HG03342 (cell line): ENCODE measurements around the gene TMIE.
A peak's percentile ranks its signal among the peaks of the same experiment; 100 is the strongest.
"Not testable (repeated sequence)": the region's sequence is repeated elsewhere in the genome, so short reads cannot be mapped to it uniquely, and the experiment has no call there.

Source experiments
- ATAC-seq: cut with Tn5 transposase; IDR thresholded peaks from one replicate; pipeline ENCODE4 v1.9.1; 2021; ENCODE audit warnings: mild to moderate bottlenecking, moderate library complexity; ENCODE audit not compliant: unreplicated experiment

TMIE gene

GRCh38 chr3:46682974-46683373 is 18.2 kb upstream of the TMIE start:
- no peak for ATAC-seq

DNA sequence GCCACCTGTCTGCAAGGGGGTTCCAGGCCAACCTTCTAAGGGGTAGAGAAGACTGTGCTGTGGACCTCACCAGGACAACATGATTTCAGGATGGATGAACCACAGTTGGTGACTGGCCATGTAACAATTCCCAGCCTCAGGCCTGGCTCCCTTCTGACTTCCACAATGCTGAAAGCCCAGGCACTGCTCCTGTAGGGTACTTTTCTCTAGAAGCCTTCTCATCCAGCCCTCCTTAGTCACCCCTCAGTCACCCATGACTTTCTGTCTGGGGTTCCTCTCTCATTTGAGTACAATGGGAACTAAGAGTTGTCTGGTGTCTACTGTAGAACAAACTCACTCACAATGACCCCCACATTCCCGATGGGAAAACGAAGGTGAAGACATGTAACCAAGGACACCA is 16.3 kb upstream of the TMIE start:
- no peak for ATAC-seq

GRCh38 chr3:46685446-46685845 is 15.7 kb upstream of the TMIE start:
- no peak for ATAC-seq

- no peak for ATAC-seq
These were observed 10.4 kb upstream of the TMIE start for GRCh38 chr3:46690798-46691197.

GRCh38 chr3:46692566-46692990 is 8.6 kb upstream of the TMIE start:
- no peak for ATAC-seq

DNA sequence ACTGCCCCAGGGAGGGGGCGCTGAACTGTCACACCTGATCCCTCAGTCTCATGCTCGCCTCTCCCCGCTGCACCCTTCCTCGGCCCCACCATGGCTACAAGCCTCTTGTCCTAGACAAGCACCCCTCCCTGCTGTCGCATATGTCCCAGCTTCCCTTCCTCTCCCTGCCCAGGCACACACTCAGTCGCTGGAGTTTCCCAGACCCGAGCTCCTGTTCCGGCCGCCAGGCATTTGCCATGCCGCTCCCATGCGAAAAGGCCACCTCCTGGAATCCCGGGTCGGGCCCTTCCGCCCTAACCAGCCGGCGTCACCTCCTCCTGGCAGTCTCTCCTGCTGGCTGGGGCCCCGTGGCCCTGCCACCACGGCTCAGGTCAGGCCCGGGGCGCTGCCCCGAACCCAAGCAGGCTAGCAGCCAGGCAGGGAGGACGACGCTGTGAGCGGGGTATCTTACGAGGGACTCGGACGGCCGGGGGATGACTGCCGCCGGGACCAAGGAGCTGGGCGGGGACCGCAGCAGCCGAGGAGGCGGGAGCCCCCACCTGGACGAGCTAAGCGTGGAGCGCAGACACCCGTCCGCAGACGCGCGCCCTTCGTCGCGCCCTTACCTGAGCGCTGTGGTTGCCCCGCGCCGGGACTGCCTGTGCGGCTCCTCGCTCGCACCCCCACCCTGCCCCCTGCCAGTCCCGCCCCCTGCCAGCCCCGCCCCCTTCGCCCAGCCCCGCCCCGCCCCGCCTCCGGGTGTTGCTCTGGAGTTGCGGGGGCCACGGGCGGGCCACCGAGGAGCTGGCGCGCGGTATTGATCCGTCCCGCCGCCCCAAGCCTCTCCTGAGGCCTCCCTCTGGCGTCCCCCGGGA is 7.9 kb upstream of the TMIE start, which contains the start of gene ALS2CL:
ALS2CL (minus strand) TSS at position 642 of the 854 bp plus-strand sequence. CDS start 4,239 bp downstream, outside the sequence.
- ATAC-seq, result no peak

DNA sequence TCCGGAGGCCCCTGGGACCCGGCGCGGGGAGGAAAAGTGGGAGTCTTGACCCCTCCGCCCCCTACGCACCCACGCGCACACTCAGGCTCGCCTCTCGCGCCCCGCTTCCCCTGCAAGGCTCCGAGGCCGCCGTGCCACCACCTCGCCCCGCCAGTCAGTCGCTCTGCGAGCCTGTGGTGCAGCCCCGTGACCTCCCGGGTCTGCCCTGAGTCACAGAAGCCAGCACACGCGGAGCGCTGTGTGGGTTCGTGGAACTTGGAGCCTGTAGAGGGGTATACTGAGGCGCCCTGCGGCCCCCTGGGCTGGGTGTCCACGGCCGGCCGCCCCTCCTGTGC is 7.3 kb upstream of the TMIE start:
- no peak for ATAC-seq

GRCh38 chr3:46694520-46694919 is 6.7 kb upstream of the TMIE start:
- no peak for ATAC-seq

DNA sequence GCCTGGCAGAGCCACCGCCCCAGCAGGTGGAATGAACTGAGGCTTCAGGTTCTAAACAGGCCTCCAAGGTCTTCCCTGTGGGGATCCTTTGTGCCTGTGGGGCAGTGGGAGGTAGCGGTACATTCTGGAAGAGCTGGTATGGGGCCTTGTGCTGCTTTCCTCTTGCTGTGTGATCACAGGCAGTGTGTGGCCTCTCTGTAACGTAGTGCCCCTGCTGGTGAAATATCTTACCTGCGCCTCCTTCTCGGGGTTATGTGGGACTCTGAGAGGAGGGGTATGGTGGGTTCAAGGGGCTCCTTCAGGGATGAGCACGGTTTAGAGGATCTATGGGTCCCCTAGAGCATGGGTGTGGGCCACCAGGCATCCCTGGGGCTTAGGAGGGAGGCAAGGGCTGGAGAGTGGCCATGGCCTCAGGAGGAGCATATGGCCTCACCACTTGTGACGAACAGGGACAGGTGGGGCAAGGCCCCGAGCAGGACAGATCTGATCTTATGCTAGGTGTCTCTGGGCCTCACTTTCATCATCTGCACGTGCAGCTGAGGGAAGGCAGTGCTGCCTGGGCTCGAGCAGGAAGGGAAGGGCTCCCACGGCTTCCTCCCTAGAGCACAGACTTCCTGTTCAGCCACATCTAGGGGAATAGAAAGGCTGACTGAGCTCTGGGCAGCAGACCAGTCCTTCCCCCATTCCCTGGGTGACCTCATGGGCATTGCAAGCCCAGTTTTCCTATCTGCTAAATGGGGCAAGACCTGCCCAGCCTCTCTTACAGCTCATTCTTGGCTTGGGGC is 5.8 kb upstream of the TMIE start:
- no peak for ATAC-seq

GRCh38 chr3:46695962-46696894 is 5.0 kb upstream of the TMIE start:
- no peak for ATAC-seq

DNA sequence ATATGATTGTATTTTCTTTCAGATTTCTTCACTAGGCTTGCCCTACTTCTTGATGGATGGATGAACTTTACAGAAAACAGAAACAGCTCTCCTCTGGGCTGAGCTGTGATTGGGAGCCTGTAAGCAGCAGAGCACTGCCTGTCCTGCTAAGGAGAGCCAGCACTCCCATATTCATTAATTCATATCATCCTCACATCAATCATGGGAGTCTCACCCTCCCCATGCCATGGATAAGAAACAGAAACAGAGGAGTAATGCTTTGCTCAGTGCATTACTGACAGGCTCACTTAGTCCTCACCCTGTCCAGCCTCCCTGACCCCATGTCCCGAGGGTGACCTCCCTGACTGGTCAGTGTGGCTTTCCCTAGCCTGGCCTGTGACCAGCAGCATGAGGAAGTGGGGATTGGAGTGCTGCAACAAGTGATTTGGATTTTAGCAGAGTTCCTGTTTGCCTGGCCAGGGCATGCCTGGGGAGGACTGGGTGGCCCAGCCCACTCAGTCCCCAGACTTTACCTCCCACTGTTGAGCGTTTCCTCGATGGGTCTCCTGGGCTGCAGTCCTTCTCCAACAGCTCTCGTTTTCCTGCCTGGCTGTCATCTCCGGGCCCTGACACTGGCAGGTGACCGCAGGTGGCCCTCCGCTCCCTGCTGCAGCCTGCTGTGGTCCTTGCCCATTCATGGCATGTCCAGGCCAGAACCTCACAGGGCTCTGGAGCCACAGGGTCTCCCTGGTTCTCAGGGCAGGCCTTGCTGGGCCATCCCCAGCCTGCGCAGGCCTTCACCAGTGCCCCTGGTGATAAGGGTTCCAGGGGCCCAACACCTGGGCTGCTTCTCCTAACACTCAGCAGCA is 1.3 kb upstream of the TMIE start:
- no peak for ATAC-seq

- ATAC-seq, result no peak
These were observed 420 bp upstream of the TMIE start for GRCh38 chr3:46700772-46701171.

DNA sequence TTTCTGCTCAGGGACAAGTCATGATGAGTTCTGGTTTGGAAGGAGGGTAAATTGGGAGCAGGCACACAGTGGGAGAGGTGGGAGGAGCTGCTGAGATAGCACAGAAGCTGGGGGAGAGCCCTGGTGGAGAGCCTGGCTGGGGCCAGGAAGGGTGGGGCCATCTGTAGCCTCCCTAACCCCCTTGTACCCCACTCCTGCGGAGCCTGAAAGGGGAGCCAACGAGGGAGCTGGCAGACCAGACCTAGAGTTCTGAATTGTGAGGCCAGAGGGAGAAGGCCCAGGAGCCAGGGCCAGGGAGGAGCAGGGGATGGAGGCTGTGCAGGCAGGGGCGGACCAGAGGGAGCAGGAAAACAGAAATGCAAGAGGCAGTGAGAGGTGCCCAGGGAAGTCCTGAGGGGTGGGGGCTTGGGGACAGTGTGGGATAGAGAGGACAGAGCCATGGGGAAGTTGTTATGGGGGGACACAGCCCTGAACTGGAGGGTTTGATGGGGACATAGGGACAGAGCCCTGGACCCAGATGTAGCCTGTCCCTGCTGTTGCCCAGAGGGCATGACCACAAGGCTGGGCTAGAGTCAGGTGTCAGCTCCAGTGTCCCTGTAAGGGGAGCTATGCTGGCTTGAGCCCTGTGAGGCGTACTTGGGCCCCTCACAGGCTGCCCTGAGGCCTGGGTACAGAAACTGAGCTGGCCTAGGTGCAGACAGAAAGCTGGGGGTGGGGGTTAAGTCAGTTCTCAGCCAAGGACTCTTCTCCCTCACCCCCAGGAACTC is 1.2 kb downstream of the TMIE start:
- no peak for ATAC-seq

DNA sequence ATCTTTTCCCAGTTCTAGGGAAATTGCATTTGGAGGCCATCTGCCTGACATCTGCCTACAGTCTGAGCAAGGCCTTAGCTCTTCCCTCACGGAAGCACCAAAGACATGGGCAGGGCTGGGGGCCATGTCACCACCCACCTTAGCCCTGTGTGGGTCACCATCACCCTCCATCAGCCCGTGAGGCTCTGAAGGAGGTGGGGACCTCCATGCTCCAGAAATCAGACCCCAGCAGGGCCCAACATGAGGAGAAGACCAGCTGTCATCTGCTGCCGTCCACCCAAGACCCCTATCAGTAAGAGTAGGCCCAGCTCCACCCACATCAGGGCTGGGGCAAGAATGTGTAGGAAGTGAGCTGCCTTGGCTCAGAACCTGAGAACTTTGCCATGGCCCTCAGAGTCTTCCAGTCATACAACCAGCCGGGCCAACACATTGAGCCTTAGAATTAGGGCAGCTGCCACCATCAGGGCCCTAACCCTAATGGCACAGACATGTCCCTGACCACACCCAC is 1.9 kb downstream of the TMIE start:
- ATAC-seq, result no peak

DNA sequence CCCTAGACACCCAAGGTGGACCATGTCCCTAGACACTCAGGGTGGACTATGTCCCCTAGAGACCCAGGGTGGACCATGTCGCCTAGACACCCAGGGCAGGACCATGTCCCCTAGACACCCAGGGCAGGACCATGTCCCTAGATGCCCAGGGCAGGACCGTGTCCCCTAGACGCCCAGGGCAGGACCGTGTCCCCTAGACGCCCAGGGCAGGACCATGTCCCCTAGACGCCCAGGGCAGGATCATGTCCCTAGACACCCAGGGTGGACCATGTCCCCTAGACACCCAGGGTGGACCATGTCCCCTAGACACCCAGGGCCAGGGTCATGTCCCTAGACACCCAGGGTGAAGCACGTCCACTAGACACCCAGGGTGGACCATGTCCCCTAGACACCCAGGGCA is 3.2 kb downstream of the TMIE start:
- not testable (repeated sequence) for ATAC-seq

DNA sequence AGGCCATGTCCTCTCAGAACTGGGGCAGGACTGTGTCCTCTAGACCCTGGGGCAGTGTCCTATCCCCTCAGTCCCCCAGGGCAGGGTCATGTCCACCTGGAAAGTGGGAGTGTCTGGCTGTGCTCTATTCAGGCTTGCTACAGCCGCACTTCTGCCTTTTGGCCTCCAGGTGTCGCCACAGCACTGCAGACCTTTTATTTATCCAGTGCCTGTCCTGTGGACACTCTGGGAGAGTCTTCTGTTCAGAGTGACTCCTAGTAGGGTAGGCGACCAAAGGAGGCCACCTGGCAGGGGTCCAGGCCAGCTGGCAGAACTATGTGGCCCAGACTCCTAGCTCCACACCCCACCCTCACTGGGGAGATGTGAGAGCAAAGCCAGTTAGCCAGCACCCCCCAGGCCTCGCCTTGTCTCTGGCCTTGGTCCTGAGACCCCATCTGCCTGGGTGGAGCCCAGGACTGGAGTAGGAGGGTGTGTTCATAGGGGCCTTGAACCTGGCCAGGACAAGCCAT is 3.9 kb downstream of the TMIE start:
- peak; percentile 65 for ATAC-seq

DNA sequence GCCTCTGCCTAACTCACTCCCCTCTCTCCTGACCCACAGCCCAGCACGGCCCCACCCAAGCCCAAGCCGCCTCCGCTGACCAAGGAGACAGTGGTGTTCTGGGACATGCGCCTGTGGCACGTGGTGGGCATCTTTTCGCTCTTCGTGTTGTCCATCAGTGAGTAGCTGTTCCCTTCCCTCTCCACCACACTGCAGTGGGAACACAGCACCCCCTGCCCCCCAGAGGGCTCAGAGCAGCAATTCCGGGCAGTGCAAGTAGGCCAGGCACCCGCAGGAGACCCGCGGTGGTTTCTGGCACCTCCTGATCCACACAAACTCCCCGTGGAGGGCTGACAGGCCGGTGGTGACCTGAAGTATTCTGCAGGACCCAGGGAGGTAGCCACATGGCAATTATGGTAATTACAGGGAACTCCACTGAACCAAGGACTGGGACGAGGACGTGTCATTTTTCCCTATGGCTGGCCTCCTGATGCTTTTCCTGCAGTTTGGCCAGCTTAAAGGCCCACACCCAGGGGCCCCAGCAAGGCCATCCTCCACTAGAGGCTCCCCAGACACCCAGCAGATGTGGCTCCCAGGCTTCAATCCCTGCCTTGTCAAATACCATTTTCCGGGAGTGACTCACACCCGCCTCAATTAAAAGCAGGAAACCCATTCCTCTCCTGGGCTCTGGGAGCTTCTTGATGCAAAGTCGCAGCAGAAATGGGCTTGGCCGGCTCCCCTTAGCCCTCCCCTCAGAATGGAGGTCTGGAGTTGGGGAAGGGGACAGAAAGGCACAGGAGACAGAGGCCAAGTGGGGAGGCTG is 4.8 kb downstream of the TMIE start:
- ATAC-seq, result no peak
